OCI-LY3 (cell line): ENCODE data around the gene SNX1.

Source experiments
- EZH2phosphoT487 ChIP-seq: fragments of 200-600 bp; shearing (Covaris generic); IDR thresholded peaks from 2 replicates; pipeline ENCODE4 v1.6.1; 2018; ENCODE audit warnings: antibody characterized with exemption, mixed run types, low read depth
- TF ChIP-seq, protein P1 (sequence below): fragments of 200-600, 300-600 bp; sonication (generic); IDR thresholded peaks from 2 replicates; pipeline ENCODE4 v1.5.1; 2014; ENCODE audit warnings: antibody characterized with exemption, low read length, low read depth

- TF ChIP-seq, protein P1, sequence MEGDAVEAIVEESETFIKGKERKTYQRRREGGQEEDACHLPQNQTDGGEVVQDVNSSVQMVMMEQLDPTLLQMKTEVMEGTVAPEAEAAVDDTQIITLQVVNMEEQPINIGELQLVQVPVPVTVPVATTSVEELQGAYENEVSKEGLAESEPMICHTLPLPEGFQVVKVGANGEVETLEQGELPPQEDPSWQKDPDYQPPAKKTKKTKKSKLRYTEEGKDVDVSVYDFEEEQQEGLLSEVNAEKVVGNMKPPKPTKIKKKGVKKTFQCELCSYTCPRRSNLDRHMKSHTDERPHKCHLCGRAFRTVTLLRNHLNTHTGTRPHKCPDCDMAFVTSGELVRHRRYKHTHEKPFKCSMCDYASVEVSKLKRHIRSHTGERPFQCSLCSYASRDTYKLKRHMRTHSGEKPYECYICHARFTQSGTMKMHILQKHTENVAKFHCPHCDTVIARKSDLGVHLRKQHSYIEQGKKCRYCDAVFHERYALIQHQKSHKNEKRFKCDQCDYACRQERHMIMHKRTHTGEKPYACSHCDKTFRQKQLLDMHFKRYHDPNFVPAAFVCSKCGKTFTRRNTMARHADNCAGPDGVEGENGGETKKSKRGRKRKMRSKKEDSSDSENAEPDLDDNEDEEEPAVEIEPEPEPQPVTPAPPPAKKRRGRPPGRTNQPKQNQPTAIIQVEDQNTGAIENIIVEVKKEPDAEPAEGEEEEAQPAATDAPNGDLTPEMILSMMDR = no peak
- no peak for TF ChIP-seq EZH2phosphoT487
Observed at GRCh38 chr15:64105113-64105704, 9.4 kb downstream of the SNX1 start.
